NCI-H1930 (cell line): Measurements from ENCODE around the gene NOBOX.
"Not testable (repeated sequence)": the region's sequence is repeated elsewhere in the genome, so short reads cannot be mapped to it uniquely, and the experiment has no call there.

Experiments used
- DNase-seq, 2 experiments: peaks; one replicate each; lab custom pipeline; 2025; lab: John Stamatoyannopoulos, UW

Gene NOBOX

GRCh38 chr7:144391014-144391413 lies 12.5 kb downstream of the NOBOX start:
- DNase-seq: no peak

GRCh38 chr7:144390481-144390880 lies 13.0 kb downstream of the NOBOX start:
- no peak for DNase-seq

GRCh38 chr7:144388950-144389349 lies 14.5 kb downstream of the NOBOX start:
- no peak for DNase-seq

GRCh38 chr7:144386741-144387140 lies 16.8 kb downstream of the NOBOX start:
- DNase-seq: no peak

- DNase-seq: no peak
These were observed 18.8 kb downstream of the NOBOX start for GRCh38 chr7:144384555-144385245.

GRCh38 chr7:144384071-144384470 lies 19.4 kb downstream of the NOBOX start:
- no peak for DNase-seq

- no peak for DNase-seq
These were observed 23.6 kb downstream of the NOBOX start for GRCh38 chr7:144379776-144380384.

- DNase-seq: no peak
These were observed 24.8 kb downstream of the NOBOX start for GRCh38 chr7:144378651-144379050.

- not testable (repeated sequence) for DNase-seq
These were observed 34.3 kb downstream of the NOBOX start for GRCh38 chr7:144369221-144369620.

GRCh38 chr7:144367250-144367649 lies 36.2 kb downstream of the NOBOX start:
- not testable (repeated sequence) for DNase-seq

- not testable (repeated sequence) for DNase-seq
These were observed 38.0 kb downstream of the NOBOX start for GRCh38 chr7:144365523-144365922.

GRCh38 chr7:144362061-144362460 lies 41.4 kb downstream of the NOBOX start:
- DNase-seq: not testable (repeated sequence)

GRCh38 chr7:144356860-144357259 lies 46.6 kb downstream of the NOBOX start:
- not testable (repeated sequence) for DNase-seq

- not testable (repeated sequence) for DNase-seq
These were observed 47.3 kb downstream of the NOBOX start for GRCh38 chr7:144356185-144356584.

GRCh38 chr7:144355176-144355822 lies 48.2 kb downstream of the NOBOX start, which contains the start of gene ARHGEF5:
ARHGEF5 (plus strand) TSS chr7:144355402; CDS start chr7:144362670, 7,268 bp downstream.
- not testable (repeated sequence) for DNase-seq

- not testable (repeated sequence) for DNase-seq
These were observed 51.8 kb downstream of the NOBOX start for GRCh38 chr7:144351667-144352066.

- DNase-seq: not testable (repeated sequence)
These were observed 54.9 kb downstream of the NOBOX start for GRCh38 chr7:144348625-144349024.
